Adrenal gland (tissue), 5 donors: Measurements from ENCODE around the gene TGFB2.

ENCODE experiments used
- CTCF ChIP-seq, 6 experiments: fragments of 450-650 bp in 4 of 6; fragments of 200-600 bp in 2 of 6; sonication (generic) in 1 of 6; IDR thresholded peaks; 1 replicate in 5 of 6; 2 replicates in 1 of 6; pipeline versions ENCODE4 v1.5.1 to v1.8.0; 2016 to 2021; ENCODE audit warnings: antibody characterized with exemption in 6 of 6, mild to moderate bottlenecking in 2 of 6, moderate library complexity in 1 of 6
- POLR2A ChIP-seq, 2 donors: fragments of 450-650 bp; IDR thresholded peaks; one replicate each; pipeline ENCODE4 v1.6.1; 2017; ENCODE audit warnings: antibody characterized with exemption in 2 of 2, mild to moderate bottlenecking in 2 of 2, moderate library complexity in 1 of 2
- donor health status: DM: no; HTN: no; CAD: no.

- TF ChIP-seq CTCF (IDR thresholded peaks at IDR 0.05) (no peak), POLR2A (IDR thresholded peaks at IDR 0.05) (no peak)
These were observed 43.9 kb upstream of the TGFB2 start for GRCh38 chr1:218301217-218301616.
